ENCODE results near the gene ROBO1. TPM values are rescaled to one million over a fixed set of nuclear protein-coding genes. Genes with fewer than 3 reads are reported as not detected.

The ROBO1 gene
- total and polyA plus RNA-seq, 3 experiments from 2014 or later = 0.54 to 0.59 (median 0.55) TPM

GRCh38 chr3:78812166-78812565 is 955.6 kb downstream of the ROBO1 start:
- no peaks in the 10 kb centered on the region for H3K36me3 ChIP-seq (ENCODE audit: insufficient read depth, low read length)
- no peak overlapping the region for H3K4me3 ChIP-seq (ENCODE audit: low read length)
- no peak overlapping the region for H3K27ac ChIP-seq (ENCODE audit: low read depth, low read length)
- ChIA-PET CTCF (no interaction called here), POLR2A (no interaction called here)
- no peak for DNase-seq
- no peaks in the 10 kb centered on the region for H3K36me3 Mint-ChIP-seq
- H3K27ac Mint-ChIP-seq = no peak overlapping the region
- H3K4me1 Mint-ChIP-seq = no peaks in the 10 kb centered on the region
- no peaks in the 10 kb centered on the region for H3K27me3 Mint-ChIP-seq
- peaks cover 5 to 21% (median 8%) of the 10 kb centered on the region in 5 donors for H3K9me3 Mint-ChIP-seq
- no peaks in the 10 kb centered on the region for H3K9me3 ChIP-seq (ENCODE audit: low read length)
- H3K27me3 ChIP-seq (ENCODE audit: insufficient read depth, low read length, poor library complexity, severe bottlenecking) = no peaks in the 10 kb centered on the region
- H3K4me1 ChIP-seq (ENCODE audit: insufficient read depth, low read length) = no peaks in the 10 kb centered on the region
- H3K4me3 Mint-ChIP-seq = no peak overlapping the region

GRCh38 chr3:78809966-78810365 is 957.8 kb downstream of the ROBO1 start:
- H3K4me3 ChIP-seq (ENCODE audit: low read length) = no peak overlapping the region
- H3K27ac ChIP-seq (ENCODE audit: low read depth, low read length) = no peak overlapping the region
- no peaks in the 10 kb centered on the region for H3K27me3 Mint-ChIP-seq
- CTCF ChIA-PET = no interaction called here
- H3K36me3 Mint-ChIP-seq = no peaks in the 10 kb centered on the region
- peaks cover 2 to 19% (median 8%) of the 10 kb centered on the region in 5 donors for H3K9me3 Mint-ChIP-seq
- no peak overlapping the region for H3K4me3 Mint-ChIP-seq
- no peaks in the 10 kb centered on the region for H3K27me3 ChIP-seq (ENCODE audit: insufficient read depth, low read length, poor library complexity, severe bottlenecking)
- H3K9me3 ChIP-seq (ENCODE audit: low read length) = no peaks in the 10 kb centered on the region
- POLR2A ChIA-PET = no interaction called here
- DNase-seq = no peak
- H3K4me1 Mint-ChIP-seq = no peaks in the 10 kb centered on the region
- H3K4me1 ChIP-seq (ENCODE audit: insufficient read depth, low read length) = no peaks in the 10 kb centered on the region
- no peaks in the 10 kb centered on the region for H3K36me3 ChIP-seq (ENCODE audit: insufficient read depth, low read length)
- H3K27ac Mint-ChIP-seq = no peak overlapping the region

- DNase-seq = no peak
- Histone ChIP-seq H3K27ac (ENCODE audit: low read depth, low read length) (no peak overlapping the region), H3K27me3 (ENCODE audit: insufficient read depth, low read length, poor library complexity, severe bottlenecking) (no peaks in the 10 kb centered on the region), H3K4me3 (ENCODE audit: low read length) (no peak overlapping the region), H3K36me3 (ENCODE audit: insufficient read depth, low read length) (no peaks in the 10 kb centered on the region), H3K9me3 (ENCODE audit: low read length) (no peaks in the 10 kb centered on the region), H3K4me1 (ENCODE audit: insufficient read depth, low read length) (no peaks in the 10 kb centered on the region)
- Mint-ChIP-seq H3K27me3 (no peaks in the 10 kb centered on the region), H3K9me3 (peaks cover 6 to 27% (median 18%) of the 10 kb centered on the region in 5 donors), H3K27ac (no peak overlapping the region), H3K4me3 (no peak overlapping the region), H3K4me1 (no peaks in the 10 kb centered on the region), H3K36me3 (no peaks in the 10 kb centered on the region)
- POLR2A ChIA-PET = no interaction called here
- CTCF ChIA-PET = no interaction called here
These were observed 963.4 kb downstream of the ROBO1 start for GRCh38 chr3:78804251-78805037.

- Histone ChIP-seq H3K27me3 (ENCODE audit: insufficient read depth, low read length, poor library complexity, severe bottlenecking) (no peaks in the 10 kb centered on the region), H3K4me3 (ENCODE audit: low read length) (no peak overlapping the region), H3K9me3 (ENCODE audit: low read length) (no peaks in the 10 kb centered on the region), H3K4me1 (ENCODE audit: insufficient read depth, low read length) (no peaks in the 10 kb centered on the region), H3K27ac (ENCODE audit: low read depth, low read length) (no peak overlapping the region), H3K36me3 (ENCODE audit: insufficient read depth, low read length) (no peaks in the 10 kb centered on the region)
- Mint-ChIP-seq H3K27ac (no peak overlapping the region), H3K9me3 (peaks cover 7 to 30% (median 12%) of the 10 kb centered on the region in 5 donors), H3K36me3 (no peaks in the 10 kb centered on the region), H3K4me1 (no peaks in the 10 kb centered on the region), H3K4me3 (no peak overlapping the region), H3K27me3 (no peaks in the 10 kb centered on the region)
- DNase-seq = no peak
- POLR2A ChIA-PET = no interaction called here
- CTCF ChIA-PET = no interaction called here
These were observed 965.3 kb downstream of the ROBO1 start for GRCh38 chr3:78802562-78802930.

GRCh38 chr3:78801926-78802561 is 965.8 kb downstream of the ROBO1 start:
- Histone ChIP-seq H3K27me3 (ENCODE audit: insufficient read depth, low read length, poor library complexity, severe bottlenecking) (no peaks in the 10 kb centered on the region), H3K27ac (ENCODE audit: low read depth, low read length) (no peak overlapping the region), H3K4me3 (ENCODE audit: low read length) (no peak overlapping the region), H3K36me3 (ENCODE audit: insufficient read depth, low read length) (no peaks in the 10 kb centered on the region), H3K9me3 (ENCODE audit: low read length) (no peaks in the 10 kb centered on the region), H3K4me1 (ENCODE audit: insufficient read depth, low read length) (no peaks in the 10 kb centered on the region)
- Mint-ChIP-seq H3K9me3 (peaks cover 5 to 34% (median 13%) of the 10 kb centered on the region in 5 donors), H3K27me3 (no peaks in the 10 kb centered on the region), H3K27ac (no peak overlapping the region), H3K4me1 (no peaks in the 10 kb centered on the region), H3K4me3 (no peak overlapping the region), H3K36me3 (no peaks in the 10 kb centered on the region)
- DNase-seq = no peak
- ChIA-PET CTCF (no interaction called here), POLR2A (no interaction called here)

GRCh38 chr3:78799681-78800080 is 968.1 kb downstream of the ROBO1 start:
- peaks cover 8 to 46% (median 12%) of the 10 kb centered on the region in 5 donors for H3K9me3 Mint-ChIP-seq
- no peak for DNase-seq

GRCh38 chr3:78798266-78798832 is 969.4 kb downstream of the ROBO1 start:
- H3K27me3 Mint-ChIP-seq = no peaks in the 10 kb centered on the region
- peaks cover 0 to 1% (median 0%) of the 10 kb centered on the region in 3 donors for H3K36me3 Mint-ChIP-seq
- no peaks in the 10 kb centered on the region for H3K9me3 ChIP-seq (ENCODE audit: low read length)
- ChIA-PET POLR2A (no interaction called here), CTCF (no interaction called here)
- H3K27ac ChIP-seq (ENCODE audit: low read depth, low read length) = no peak overlapping the region
- H3K4me1 Mint-ChIP-seq = no peaks in the 10 kb centered on the region
- no peak for DNase-seq
- H3K27me3 ChIP-seq (ENCODE audit: insufficient read depth, low read length, poor library complexity, severe bottlenecking) = no peaks in the 10 kb centered on the region
- H3K4me3 ChIP-seq (ENCODE audit: low read length) = no peak overlapping the region
- H3K4me3 Mint-ChIP-seq = no peak overlapping the region
- peaks cover 9 to 38% (median 12%) of the 10 kb centered on the region in 5 donors for H3K9me3 Mint-ChIP-seq
- H3K36me3 ChIP-seq (ENCODE audit: insufficient read depth, low read length) = no peaks in the 10 kb centered on the region
- no peak overlapping the region for H3K27ac Mint-ChIP-seq
- no peaks in the 10 kb centered on the region for H3K4me1 ChIP-seq (ENCODE audit: insufficient read depth, low read length)

More at GRCh38 chr3:78799681-78800080, 968.1 kb downstream of the ROBO1 start:
- no peaks in the 10 kb centered on the region for H3K27me3 ChIP-seq (ENCODE audit: insufficient read depth, low read length, poor library complexity, severe bottlenecking)
- ChIA-PET CTCF (no interaction called here), POLR2A (no interaction called here)
- no peaks in the 10 kb centered on the region for H3K9me3 ChIP-seq (ENCODE audit: low read length)
- H3K27me3 Mint-ChIP-seq = no peaks in the 10 kb centered on the region
- H3K4me3 Mint-ChIP-seq = no peak overlapping the region
- H3K36me3 Mint-ChIP-seq = peaks cover 0 to 1% (median 0%) of the 10 kb centered on the region in 3 donors
- no peaks in the 10 kb centered on the region for H3K36me3 ChIP-seq (ENCODE audit: insufficient read depth, low read length)
- H3K4me3 ChIP-seq (ENCODE audit: low read length) = no peak overlapping the region
- H3K27ac ChIP-seq (ENCODE audit: low read depth, low read length) = no peak overlapping the region
- no peaks in the 10 kb centered on the region for H3K4me1 ChIP-seq (ENCODE audit: insufficient read depth, low read length)
- H3K4me1 Mint-ChIP-seq = no peaks in the 10 kb centered on the region
- no peak overlapping the region for H3K27ac Mint-ChIP-seq

GRCh38 chr3:78794431-78794830 is 973.4 kb downstream of the ROBO1 start:
- Histone ChIP-seq H3K27ac (ENCODE audit: low read depth, low read length) (no peak overlapping the region), H3K27me3 (ENCODE audit: insufficient read depth, low read length, poor library complexity, severe bottlenecking) (no peaks in the 10 kb centered on the region), H3K36me3 (ENCODE audit: insufficient read depth, low read length) (no peaks in the 10 kb centered on the region), H3K4me1 (ENCODE audit: insufficient read depth, low read length) (no peaks in the 10 kb centered on the region), H3K4me3 (ENCODE audit: low read length) (no peak overlapping the region), H3K9me3 (ENCODE audit: low read length) (no peaks in the 10 kb centered on the region)
- H3K36me3 Mint-ChIP-seq = peaks cover 0 to 1% (median 0%) of the 10 kb centered on the region in 3 donors
- no peaks in the 10 kb centered on the region for H3K27me3 Mint-ChIP-seq
- H3K4me1 Mint-ChIP-seq = no peaks in the 10 kb centered on the region
- CTCF ChIA-PET = interaction anchor here (1.2 kb wide), 1 partner anchor 21 kb away, joined by 3 read pairs; no protein-coding TSS in a partner anchor
- no peak for DNase-seq
- H3K27ac Mint-ChIP-seq = no peak overlapping the region
- no peak overlapping the region for H3K4me3 Mint-ChIP-seq
- H3K9me3 Mint-ChIP-seq = peaks cover 5 to 21% (median 8%) of the 10 kb centered on the region in 5 donors
- POLR2A ChIA-PET = no interaction called here
